ENCODE measurements around the gene CHMP2B. TPM values are rescaled to one million over a fixed set of nuclear protein-coding genes. Genes with fewer than 3 reads are reported as not detected.

Gene CHMP2B
- total RNA-seq, 1 donor from 2014 or later, result 39.2 TPM

DNA sequence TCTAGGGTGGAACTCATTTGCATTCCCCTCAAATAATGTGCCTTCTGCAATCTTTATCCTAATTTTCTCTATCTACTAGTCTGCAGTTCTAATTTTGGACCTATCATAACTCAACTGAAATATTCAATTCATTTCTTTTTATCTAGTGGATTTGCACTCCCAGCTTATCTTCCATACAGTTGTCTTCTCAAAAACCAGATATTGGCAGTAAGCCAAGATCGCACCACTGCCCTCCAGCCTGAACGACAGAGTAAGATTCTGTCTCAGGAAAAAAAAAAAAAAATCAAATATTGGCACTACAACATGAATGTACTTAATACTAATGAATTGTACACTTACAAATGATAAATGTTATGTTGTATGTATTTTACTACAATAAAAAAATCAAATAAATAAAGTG, 18.0 kb upstream of the CHMP2B start:
- ATAC-seq, result no peak
- intact Hi-C loops (cut with DNase I), result no loop called here
- Histone ChIP-seq H3K4me1 (no peaks in the 10 kb centered on the region), H3K36me3 (no peaks in the 10 kb centered on the region), H3K9me3 (no peaks in the 10 kb centered on the region), H3K27me3 (peaks cover 4% of the 10 kb centered on the region), H3K27ac (no peak overlapping the region), H3K4me3 (no peak overlapping the region)
- TF ChIP-seq, protein P1, sequence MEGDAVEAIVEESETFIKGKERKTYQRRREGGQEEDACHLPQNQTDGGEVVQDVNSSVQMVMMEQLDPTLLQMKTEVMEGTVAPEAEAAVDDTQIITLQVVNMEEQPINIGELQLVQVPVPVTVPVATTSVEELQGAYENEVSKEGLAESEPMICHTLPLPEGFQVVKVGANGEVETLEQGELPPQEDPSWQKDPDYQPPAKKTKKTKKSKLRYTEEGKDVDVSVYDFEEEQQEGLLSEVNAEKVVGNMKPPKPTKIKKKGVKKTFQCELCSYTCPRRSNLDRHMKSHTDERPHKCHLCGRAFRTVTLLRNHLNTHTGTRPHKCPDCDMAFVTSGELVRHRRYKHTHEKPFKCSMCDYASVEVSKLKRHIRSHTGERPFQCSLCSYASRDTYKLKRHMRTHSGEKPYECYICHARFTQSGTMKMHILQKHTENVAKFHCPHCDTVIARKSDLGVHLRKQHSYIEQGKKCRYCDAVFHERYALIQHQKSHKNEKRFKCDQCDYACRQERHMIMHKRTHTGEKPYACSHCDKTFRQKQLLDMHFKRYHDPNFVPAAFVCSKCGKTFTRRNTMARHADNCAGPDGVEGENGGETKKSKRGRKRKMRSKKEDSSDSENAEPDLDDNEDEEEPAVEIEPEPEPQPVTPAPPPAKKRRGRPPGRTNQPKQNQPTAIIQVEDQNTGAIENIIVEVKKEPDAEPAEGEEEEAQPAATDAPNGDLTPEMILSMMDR (IDR thresholded peaks at IDR 0.05), result no peak
- DNase-seq, result no peak

DNA sequence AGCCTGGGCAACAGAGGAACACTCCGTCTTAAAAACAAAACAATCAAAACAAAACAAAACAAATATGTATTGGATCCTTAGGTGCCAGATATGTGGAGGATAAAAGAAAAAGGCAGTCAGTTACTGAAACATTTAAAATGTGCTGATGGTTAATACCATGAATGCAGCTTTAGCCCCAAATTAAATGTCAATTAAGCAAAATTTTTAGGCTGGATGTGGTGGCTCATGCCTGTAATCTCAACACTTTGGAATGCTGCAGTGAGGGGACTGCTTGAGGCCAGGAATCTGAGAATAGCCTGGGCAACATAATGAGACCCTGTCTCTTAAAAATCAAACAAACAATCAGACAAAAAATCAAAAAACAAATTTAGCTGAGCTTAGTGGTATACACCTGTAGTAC, 8.5 kb upstream of the CHMP2B start:
- DNase-seq (no peak), ATAC-seq (no peak)
- TF ChIP-seq, protein P1 (IDR thresholded peaks at IDR 0.05), result no peak
- no peak overlapping the region for H3K4me3 ChIP-seq
- no peaks in the 10 kb centered on the region for H3K9me3 ChIP-seq
- peaks cover 9% of the 10 kb centered on the region for H3K27me3 ChIP-seq
- intact Hi-C loops (cut with DNase I), result no loop called here
- no peak overlapping the region for H3K27ac ChIP-seq
- no peaks in the 10 kb centered on the region for H3K36me3 ChIP-seq
- no peaks in the 10 kb centered on the region for H3K4me1 ChIP-seq

DNA sequence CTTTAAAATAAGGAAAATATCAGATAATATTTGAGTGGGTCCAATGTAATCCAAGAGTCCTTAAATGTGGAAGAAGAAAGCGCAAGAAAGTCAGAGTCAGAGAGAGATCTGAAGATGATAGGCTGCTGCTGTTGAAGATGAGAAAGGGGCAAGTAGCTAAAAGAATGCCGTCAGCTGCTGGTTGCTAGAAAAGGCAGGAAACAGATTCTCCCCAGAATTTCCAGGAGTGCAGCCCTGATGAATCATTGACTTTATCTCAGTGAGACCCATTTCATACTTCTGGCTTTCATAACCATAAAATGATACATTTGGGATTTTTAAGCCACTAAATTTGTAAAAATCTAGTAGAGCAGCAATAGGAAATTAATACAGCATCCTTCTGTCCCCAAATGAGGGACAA, 7.5 kb upstream of the CHMP2B start:
- Histone ChIP-seq H3K4me1 (no peaks in the 10 kb centered on the region), H3K9me3 (no peaks in the 10 kb centered on the region), H3K36me3 (no peaks in the 10 kb centered on the region), H3K27me3 (peaks cover 9% of the 10 kb centered on the region), H3K4me3 (no peak overlapping the region), H3K27ac (no peak overlapping the region)
- TF ChIP-seq, protein P1 (IDR thresholded peaks at IDR 0.05), result no peak
- DNase-seq (no peak), ATAC-seq (no peak)
- intact Hi-C loops (cut with DNase I), result no loop called here

DNA sequence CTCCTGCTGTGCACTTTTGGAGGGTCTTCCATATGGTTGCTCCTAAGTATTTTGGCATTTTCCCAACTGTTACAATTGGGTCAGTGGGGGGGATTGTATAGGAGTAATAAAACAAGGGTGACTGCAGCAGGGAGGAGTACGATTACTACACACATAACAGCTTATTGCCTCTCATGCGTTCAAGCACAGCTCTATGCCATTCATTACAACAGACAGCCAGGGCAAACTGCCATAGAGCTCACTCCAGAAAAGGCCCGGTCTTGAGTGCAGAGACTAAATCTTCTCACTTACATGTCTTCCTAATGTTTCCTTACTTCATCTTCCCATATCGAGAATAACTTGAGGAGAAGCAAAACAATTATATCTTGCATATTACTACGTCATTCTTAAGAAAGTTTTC, 1.4 kb upstream of the CHMP2B start:
- DNase-seq, result no peak
- no peak overlapping the region for H3K4me3 ChIP-seq
- intact Hi-C loops (cut with DNase I), result no loop called here

DNA sequence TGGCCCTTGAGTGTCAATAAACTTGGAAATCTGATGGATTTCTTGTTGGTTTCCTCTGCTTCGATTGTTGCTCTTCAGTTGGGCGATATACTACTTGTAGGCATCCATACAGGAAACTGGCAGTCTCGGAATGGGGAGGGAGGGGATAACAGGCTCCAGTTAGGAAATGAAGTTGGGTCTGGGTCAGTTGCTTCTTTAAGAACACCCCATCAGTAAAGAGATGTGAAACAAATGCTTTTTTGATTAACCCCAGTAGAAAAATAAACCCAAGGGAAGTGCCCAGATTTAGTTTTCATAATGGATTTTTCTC, 681 bp downstream of the CHMP2B start:
- Histone ChIP-seq H3K4me3 (peak overlapping the region; percentile 92), H3K27ac (peak overlapping the region; percentile 96), H3K4me1 (peaks cover 25% of the 10 kb centered on the region), H3K27me3 (no peaks in the 10 kb centered on the region), H3K9me3 (no peaks in the 10 kb centered on the region), H3K36me3 (no peaks in the 10 kb centered on the region)
- TF ChIP-seq, protein P1 (IDR thresholded peaks at IDR 0.05), result no peak
- intact Hi-C loops (cut with DNase I), result no loop called here
- no peak for ATAC-seq
- no peak for DNase-seq

More for the DNA sequence above, 1.4 kb upstream of the CHMP2B start:
- H3K36me3 ChIP-seq, result no peaks in the 10 kb centered on the region
- H3K4me1 ChIP-seq, result peaks cover 25% of the 10 kb centered on the region
- no peaks in the 10 kb centered on the region for H3K9me3 ChIP-seq
- TF ChIP-seq, protein P1 (IDR thresholded peaks at IDR 0.05), result no peak
- no peaks in the 10 kb centered on the region for H3K27me3 ChIP-seq
- ATAC-seq, result no peak
- H3K27ac ChIP-seq, result no peak overlapping the region

DNA sequence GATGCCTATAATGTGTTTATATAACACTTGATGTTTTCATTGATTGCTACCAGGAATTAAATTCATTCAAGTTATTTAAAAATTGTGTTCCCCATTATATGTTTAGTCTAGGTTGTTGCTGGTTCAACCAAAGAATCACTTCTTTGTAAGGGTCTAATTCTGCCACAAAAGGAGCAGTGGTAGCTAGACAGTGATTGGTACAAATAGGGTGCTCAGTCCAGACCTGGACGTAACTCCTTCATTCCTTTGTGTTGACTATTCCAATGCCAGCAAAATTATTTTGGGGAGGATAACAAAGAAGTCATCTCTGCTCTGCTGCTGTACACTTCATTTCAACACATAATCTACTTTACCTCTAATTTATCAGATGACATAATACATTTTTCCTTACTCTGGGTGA, 1.2 kb downstream of the CHMP2B start:
- ATAC-seq (no peak), DNase-seq (no peak)
- H3K4me3 ChIP-seq, result peak overlapping the region; percentile 92
- H3K9me3 ChIP-seq, result no peaks in the 10 kb centered on the region
- peak overlapping the region; percentile 96 for H3K27ac ChIP-seq
- H3K36me3 ChIP-seq, result no peaks in the 10 kb centered on the region
- H3K4me1 ChIP-seq, result peaks cover 25% of the 10 kb centered on the region
- H3K27me3 ChIP-seq, result no peaks in the 10 kb centered on the region
- TF ChIP-seq, protein P1 (IDR thresholded peaks at IDR 0.05), result no peak
- intact Hi-C loops (cut with DNase I), result no loop called here

All from upper lobe of right lung (tissue), 1 donor.